A549 (cell line): Measurements from ENCODE around the gene PI4KA.

Experiments
- CBX2 ChIP-seq: fragments of 200-600 bp; sonication (generic); IDR thresholded peaks from 2 replicates; pipeline ENCODE4 v1.6.1; 2016; ENCODE audit warnings: low read depth, mild to moderate bottlenecking, borderline replicate concordance
- CHD2 ChIP-seq: fragments of 150-350 bp; IDR thresholded peaks from 2 replicates; pipeline ENCODE4 v1.6.1; 2014; ENCODE audit warnings: low read length; ENCODE audit not compliant: partially characterized antibody
- CHD4 ChIP-seq: fragments of 200-600 bp; sonication (generic); IDR thresholded peaks from 2 replicates; pipeline ENCODE4 v1.6.1; 2016; ENCODE audit warnings: antibody characterized with exemption, mild to moderate bottlenecking, borderline replicate concordance
- CTCF ChIP-seq: fragments of >200 bp; sonication (Bioruptor Twin); formaldehyde crosslinking; IDR thresholded peaks from 3 replicates; pipeline ENCODE4 v1.5.1; 2016
- EP300 ChIP-seq, 2 experiments: fragments of >200 bp; sonication (Bioruptor Twin); formaldehyde crosslinking; IDR thresholded peaks; 2 replicates in 1 of 2; 3 replicates in 1 of 2; pipeline ENCODE4 v1.6.1; 2016 to 2017
- GATA3 ChIP-seq: IDR thresholded peaks from 2 replicates; pipeline ENCODE4 v1.6.1; 2012; ENCODE audit warnings: borderline replicate concordance
- HDAC2 ChIP-seq: fragments of 200-600 bp; sonication (generic); IDR thresholded peaks from 2 replicates; pipeline ENCODE4 v1.6.1; 2016
- MYC ChIP-seq: IDR thresholded peaks from 2 replicates; pipeline ENCODE4 v1.6.1; 2012; ENCODE audit warnings: mild to moderate bottlenecking, inconsistent platforms, low read length, improper control_type of control experiment, borderline replicate concordance
- PBX3 ChIP-seq: IDR thresholded peaks from 2 replicates; pipeline ENCODE4 v1.6.1; 2012
- POLR2A ChIP-seq: IDR thresholded peaks from 2 replicates; pipeline ENCODE4 v1.6.1; 2012; ENCODE audit warnings: mild to moderate bottlenecking, low read length
- POLR2AphosphoS2 ChIP-seq: conservative IDR thresholded peaks from 2 replicates; pipeline ENCODE4 v1.6.1; 2012; ENCODE audit warnings: low read length, improper control_type of control experiment, inconsistent platforms
- RFX5 ChIP-seq: fragments of 450-650 bp; IDR thresholded peaks from 2 replicates; pipeline ENCODE4 v1.7.1; 2014; ENCODE audit warnings: antibody characterized with exemption, mild to moderate bottlenecking, moderate library complexity
- SMC3 ChIP-seq: fragments of >200 bp; sonication (Bioruptor Twin); formaldehyde crosslinking; IDR thresholded peaks from 3 replicates; pipeline ENCODE4 v1.6.1; 2018; ENCODE audit warnings: inconsistent platforms
- ZNF302 ChIP-seq: fragments of 250-450 bp; sonication (Bioruptor Pico); IDR thresholded peaks from 2 replicates; pipeline ENCODE4 v1.9.0; 2021; ENCODE audit warnings: inconsistent platforms, mild to moderate bottlenecking, moderate library complexity

DNA sequence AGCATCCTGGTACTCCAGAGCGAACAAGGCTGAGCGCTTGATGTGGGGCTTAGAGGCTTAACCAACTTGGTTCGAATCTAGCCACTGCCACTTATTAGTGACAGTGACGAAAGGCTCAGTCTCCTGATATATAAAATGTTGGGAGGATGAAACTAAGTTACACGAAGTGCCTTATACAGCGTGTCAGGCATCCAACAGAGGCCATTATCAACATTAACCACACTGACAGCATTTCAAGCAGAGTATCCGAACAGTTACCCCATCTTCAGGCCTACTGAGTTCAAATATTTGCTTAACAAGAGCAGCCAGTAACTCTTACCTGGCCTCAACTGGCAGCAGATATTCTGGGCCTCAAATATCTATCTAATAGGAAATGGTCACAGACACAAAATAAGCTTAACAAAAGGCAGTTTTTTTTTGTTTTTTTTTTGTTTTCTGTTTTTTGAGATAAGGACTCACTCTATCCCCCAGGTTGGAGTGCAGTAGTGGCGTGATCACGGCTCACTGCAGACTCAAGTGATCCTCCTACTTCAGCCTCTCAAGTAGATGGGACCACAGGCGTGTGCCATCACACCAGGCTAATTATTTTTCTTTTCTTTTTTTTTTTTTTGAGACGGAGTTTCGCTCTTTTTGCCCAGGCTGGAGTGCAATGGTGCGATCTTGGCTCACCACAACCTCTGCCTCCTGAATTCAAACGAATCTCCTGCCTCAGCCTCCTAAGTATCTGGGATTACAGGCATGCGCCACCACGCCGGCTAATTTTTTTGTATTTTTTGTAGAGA lies 81.8 kb downstream of the PI4KA start:
- TF ChIP-seq POLR2A = no peak
- TF ChIP-seq POLR2AphosphoS2 = no peak
- no peak for TF ChIP-seq CTCF
- TF ChIP-seq GATA3 = no peak
- no peak for TF ChIP-seq SMC3
- TF ChIP-seq ZNF302 (CRISPR knock-in tag) = no peak
- no peak for TF ChIP-seq EP300 (IDR thresholded peaks at IDR 0.05)
- no peak for TF ChIP-seq RFX5
- no peak for TF ChIP-seq MYC
- TF ChIP-seq CHD4 = no peak
- no peak for TF ChIP-seq PBX3
- TF ChIP-seq CHD2 = no peak
- no peak for TF ChIP-seq HDAC2
- no peak for TF ChIP-seq CBX2
